K562 (cell line): ENCODE results near the gene WWC2. TPM values are rescaled to one million over a fixed set of nuclear protein-coding genes. Genes with fewer than 3 reads are reported as not detected.

Source experiments
- ATAC-seq: fragments of 200-7000 bp; cut with Tn5 transposase; 3 replicates; pipeline ENCODE4 v1.9.1; 2020; ENCODE audit warnings: moderate library complexity
- BruUV-seq: library from RNA; stranded (reverse); fragments of 400-500 nt; replicated peaks from 2 replicates; lab custom pipeline; 2021; lab: Mats Ljungman, UMichigan
- CTCF ChIA-PET: fragments of 300-600 bp; formaldehyde crosslinking; extraction: SDS; loops from one replicate; lab custom pipeline; 2021; ENCODE audit warnings: low intra/inter-chr PET ratio; lab: Yijun Ruan, JAX
- POLR2A ChIA-PET: fragments of 300-600, 350-650 bp; sonication (Branson Sonifier 250); formaldehyde crosslinking; extraction: SDS; loops from one replicate; lab custom pipeline; 2021; ENCODE audit warnings: antibody characterized with exemption, inconsistent platforms; lab: Yijun Ruan, JAX
- DNase-seq, 4 experiments: peaks; one replicate each; pipeline versions ENCODE4 v3.0.0 to v3.0.0-alpha.2; 2011 to 2018; ENCODE audit warnings: low spot score in 3 of 4, mixed read lengths in 3 of 4; ENCODE audit errors: extremely low read depth in 1 of 4
- FAIRE-seq: peaks from 2 replicates; lab custom pipeline; 2011; peaks lifted over from hg19 to GRCh38; lab: Jason Lieb, UNC
- H2AFZ ChIP-seq: 2 replicates; pipeline ENCODE4 v1.6.0; 2011; ENCODE audit warnings: low read depth, low read length, control low read depth, inconsistent platforms
- H3K27ac ChIP-seq: fragments of 200-600 bp; 3 replicates; pipeline ENCODE4 v1.8.0; 2011; ENCODE audit warnings: low read depth, mild to moderate bottlenecking, control low read depth, inconsistent platforms, low read length, moderate library complexity, mixed read lengths; ENCODE audit errors: extremely low read depth
- H3K27me3 ChIP-seq, 2 experiments: fragments of 300-600 bp in 1 of 2; 2 replicates in 1 of 2; 3 replicates in 1 of 2; pipeline versions ENCODE4 v1.6.0 to v1.8.0; 2011; ENCODE audit warnings: inconsistent platforms in 2 of 2, low read length in 2 of 2, mild to moderate bottlenecking in 1 of 2, mixed read lengths in 1 of 2, moderate library complexity in 1 of 2; ENCODE audit not compliant: control insufficient read depth in 2 of 2, insufficient read depth in 2 of 2
- H3K36me3 ChIP-seq: fragments of 300-600 bp; 3 replicates; pipeline ENCODE4 v1.8.0; 2011; ENCODE audit warnings: mild to moderate bottlenecking, low read length, inconsistent platforms; ENCODE audit not compliant: control insufficient read depth, insufficient read depth
- H3K4me1 ChIP-seq, 2 experiments: fragments of 200-600 bp in 1 of 2; replicated peaks in 1 of 2; 2 replicates in 1 of 2; 3 replicates in 1 of 2; pipeline versions ENCODE4 v1.5.1 to v1.8.0; 2011; ENCODE audit warnings: inconsistent platforms in 2 of 2, low read length in 2 of 2, mild to moderate bottlenecking in 1 of 2, mixed read lengths in 1 of 2, moderate library complexity in 1 of 2; ENCODE audit not compliant: control insufficient read depth in 2 of 2, insufficient read depth in 2 of 2
- H3K4me2 ChIP-seq: 2 replicates; pipeline ENCODE4 v1.6.1; 2011; ENCODE audit warnings: low read length, control low read depth, inconsistent platforms, mixed read lengths; ENCODE audit not compliant: insufficient read depth
- H3K4me3 ChIP-seq: fragments of 200-600 bp; sonication (generic), shearing (Covaris generic); 2 replicates; pipeline ENCODE4 v1.5.1; 2016; ENCODE audit warnings: control low read depth, inconsistent platforms
- H3K79me2 ChIP-seq: fragments of 200-600 bp; 3 replicates; pipeline ENCODE4 v1.8.0; 2011; ENCODE audit warnings: low read length, inconsistent platforms; ENCODE audit not compliant: control insufficient read depth, insufficient read depth
- H3K9ac ChIP-seq, 2 experiments: 2 replicates each; pipeline versions ENCODE4 v1.6.0 to v1.6.1; 2011; ENCODE audit warnings: low read depth in 2 of 2, low read length in 2 of 2, control low read depth in 1 of 2, inconsistent platforms in 1 of 2, mild to moderate bottlenecking in 1 of 2, mixed read lengths in 1 of 2; ENCODE audit not compliant: insufficient read depth in 1 of 2
- H3K9me1 ChIP-seq: one replicate; pipeline ENCODE4 v1.6.0; 2011; ENCODE audit warnings: inconsistent platforms, mild to moderate bottlenecking, low read length, moderate library complexity; ENCODE audit not compliant: control insufficient read depth, insufficient read depth
- H3K9me3 ChIP-seq: replicated peaks from 2 replicates; pipeline ENCODE4 v1.5.1; 2011; ENCODE audit warnings: low read depth, low read length, inconsistent platforms; ENCODE audit not compliant: control insufficient read depth, insufficient read depth
- H4K20me1 ChIP-seq: replicated peaks from 2 replicates; pipeline ENCODE4 v1.6.1; 2011; ENCODE audit warnings: low read length, inconsistent platforms, mixed read lengths; ENCODE audit not compliant: control insufficient read depth, insufficient read depth
- CBX3 ChIP-seq, 2 experiments: IDR thresholded peaks; 1 replicate in 1 of 2; 2 replicates in 1 of 2; pipeline ENCODE4 v1.6.1; 2012; ENCODE audit warnings: inconsistent platforms in 2 of 2, low read length in 2 of 2, borderline replicate concordance in 1 of 2, control low read depth in 1 of 2
- NUFIP1 ChIP-seq: fragments of 450-650 bp; IDR thresholded peaks from 2 replicates; pipeline ENCODE4 v1.6.1; 2018; ENCODE audit not compliant: partially characterized antibody
- PHF21A ChIP-seq: fragments of 450-650 bp; IDR thresholded peaks from 2 replicates; pipeline ENCODE4 v1.6.1; 2017; ENCODE audit warnings: low read depth, borderline replicate concordance
- WGBS: fragments of 100-300 bp; shearing (Covaris generic); methylation state at CpG from one replicate; pipeline ENCODE4 v1.1.6; 2016; ENCODE audit warnings: low coverage, mixed read lengths; ENCODE audit not compliant: insufficient coverage; ENCODE audit errors: missing lambda C conversion rate; 5-methylcytosine and 5-hydroxymethylcytosine counted together
- in situ Hi-C: fragments of 300-500 bp; cut with MboI; formaldehyde crosslinking; loops from 4 replicates; pipeline ENCODE4 v1.15.0; 2018; ENCODE audit warnings: inconsistent platforms, mixed read lengths
- intact Hi-C: fragments of 100-400 bp; cut with micrococcal nuclease; formaldehyde crosslinking; loops from 2 replicates; pipeline ENCODE4 v1.14.2; 2022
- polyA plus RNA-seq, 8 experiments: library from polyadenylated mRNA; depleted of rRNA in 4 of 8; stranded (reverse) in 5 of 8; unstranded in 3 of 8; fragments of >200 nt; fragmentation: Nextera tagmentation in 2 of 8; fragmentation: Illumina TruSeq in 1 of 8; extraction: Ambion mirVana in 2 of 8; extraction: Trizol in 1 of 8; gene quantifications; 2 replicates each; pipeline versions ENCODE4 v1.2.1 to v1.2.3, GENCODE V29; 2011 to 2014; ENCODE audit warnings: inconsistent platforms in 1 of 8, missing spikeins in 1 of 8
- total RNA-seq, 7 experiments: library from RNA; depleted of rRNA in 6 of 7; stranded (reverse); fragments of >200 nt in 6 of 7; fragmentation: Illumina TruSeq in 2 of 7; extraction: Trizol in 2 of 7; gene quantifications; 2 replicates each; pipeline versions ENCODE4 v1.2.1 to v1.2.3, GENCODE V29; 2011 to 2021; ENCODE audit warnings: low replicate concordance in 1 of 7
- TF ChIP-seq, protein P1 (sequence below): fragments of 450-650 bp; formaldehyde crosslinking; IDR thresholded peaks from 2 replicates; pipeline ENCODE4 v1.4.0; 2020; ENCODE audit warnings: mild to moderate bottlenecking, moderate library complexity
- TF ChIP-seq, protein P2 (sequence below): sonication (generic); formaldehyde crosslinking; IDR thresholded peaks from 2 replicates; pipeline ENCODE4 v1.8.1; 2023; ENCODE audit warnings: mild to moderate bottlenecking, missing genetic modification reagents

Gene WWC2
- total and polyA plus RNA-seq, 9 of the 15 experiments (the other 6 are each of a cell fraction or from before 2014, with no cell fraction given): 3.7 to 39.4 (median 19.6) TPM

DNA sequence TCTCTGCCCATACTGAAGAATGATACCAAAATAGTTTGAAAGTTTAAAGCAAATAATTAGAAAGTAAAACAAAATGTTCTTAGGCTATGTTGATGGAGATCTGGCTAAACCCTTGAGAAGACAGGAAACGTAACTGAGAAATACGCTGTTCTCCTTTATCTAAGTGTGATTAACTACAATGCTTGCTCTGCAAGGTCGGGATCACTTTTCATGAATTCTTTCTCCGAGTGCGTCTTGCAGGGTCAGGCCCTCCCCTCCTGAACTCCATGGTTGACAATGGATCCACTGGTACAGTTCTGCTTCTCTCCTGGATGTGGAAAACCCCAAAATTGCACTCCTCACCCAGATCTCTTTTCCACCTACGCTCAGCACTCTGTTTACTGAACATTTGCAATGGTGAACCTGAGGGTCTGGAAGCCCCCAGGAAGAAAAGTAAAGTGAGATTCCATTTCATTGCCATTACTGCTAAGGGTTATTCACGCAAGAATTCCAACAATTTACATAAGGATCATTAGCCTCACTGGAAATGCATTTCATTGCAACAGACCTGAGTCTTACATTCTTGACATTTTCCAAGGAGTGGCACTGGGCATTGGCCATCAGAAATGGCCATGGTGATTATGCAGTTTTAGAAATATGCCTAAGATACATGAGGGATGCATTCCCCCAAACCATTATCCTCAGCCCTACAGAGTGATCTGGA, 24.6 kb upstream of the WWC2 start (continued):
- TF ChIP-seq, protein P1, sequence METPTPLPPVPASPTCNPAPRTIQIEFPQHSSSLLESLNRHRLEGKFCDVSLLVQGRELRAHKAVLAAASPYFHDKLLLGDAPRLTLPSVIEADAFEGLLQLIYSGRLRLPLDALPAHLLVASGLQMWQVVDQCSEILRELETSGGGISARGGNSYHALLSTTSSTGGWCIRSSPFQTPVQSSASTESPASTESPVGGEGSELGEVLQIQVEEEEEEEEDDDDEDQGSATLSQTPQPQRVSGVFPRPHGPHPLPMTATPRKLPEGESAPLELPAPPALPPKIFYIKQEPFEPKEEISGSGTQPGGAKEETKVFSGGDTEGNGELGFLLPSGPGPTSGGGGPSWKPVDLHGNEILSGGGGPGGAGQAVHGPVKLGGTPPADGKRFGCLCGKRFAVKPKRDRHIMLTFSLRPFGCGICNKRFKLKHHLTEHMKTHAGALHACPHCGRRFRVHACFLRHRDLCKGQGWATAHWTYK: no peak
- TF ChIP-seq NUFIP1: no peak
- TF ChIP-seq, all 486 proteins: peak for 0

DNA sequence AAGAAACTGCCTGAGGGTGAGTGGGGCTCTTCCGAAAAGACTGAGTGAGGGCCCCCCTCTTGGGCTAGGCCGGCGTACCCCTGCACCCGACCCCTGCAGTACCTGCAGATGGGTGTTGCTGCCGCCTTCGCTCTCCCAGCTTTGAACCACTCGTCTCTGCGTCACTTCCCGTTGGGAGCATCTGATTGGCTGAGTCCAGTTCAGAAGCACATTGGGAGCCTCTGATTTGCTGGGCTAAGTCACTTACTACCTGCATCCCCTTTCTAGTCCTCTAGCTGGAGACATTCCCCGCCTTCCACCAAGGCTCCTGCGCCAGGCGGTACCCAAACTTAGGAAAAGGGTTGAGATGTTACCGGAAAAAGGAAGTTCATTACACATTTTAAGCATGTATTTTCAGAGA, 20.4 kb upstream of the WWC2 start:
- H3K4me3 ChIP-seq: no peak overlapping the region
- in situ Hi-C loops (loop anchor here (10.0 kb wide), 1 partner anchor 326 kb away; no protein-coding TSS in a partner anchor), intact Hi-C loops (no loop called here)
- H3K36me3 ChIP-seq: no peaks in the 10 kb centered on the region
- FAIRE-seq (no peak), DNase-seq (no peak), ATAC-seq (peak; percentile 64)
- H3K9me3 ChIP-seq: no peaks in the 10 kb centered on the region
- H3K27me3 ChIP-seq: no peaks in the 10 kb centered on the region
- WGBS: 68% methylated on average over 11 of the region's 13 CpGs
- no peaks in the 10 kb centered on the region for H3K9me1 ChIP-seq
- no peaks in the 10 kb centered on the region for H4K20me1 ChIP-seq
- POLR2A ChIA-PET: no interaction called here
- no peak overlapping the region for H3K4me2 ChIP-seq
- no peak overlapping the region for H2AFZ ChIP-seq
- H3K4me1 ChIP-seq: no peaks in the 10 kb centered on the region
- H3K27ac ChIP-seq: no peak overlapping the region
- TF ChIP-seq CBX3 (IDR thresholded peaks at IDR 0.05; ENCODE audit: borderline replicate concordance in 1 of 2, low read length in 2 of 2): peak in 1 of 2 experiments; percentile 45; a peak in 1 of 3 replicates
- no peak for TF ChIP-seq PHF21A
- TF ChIP-seq, protein P2, sequence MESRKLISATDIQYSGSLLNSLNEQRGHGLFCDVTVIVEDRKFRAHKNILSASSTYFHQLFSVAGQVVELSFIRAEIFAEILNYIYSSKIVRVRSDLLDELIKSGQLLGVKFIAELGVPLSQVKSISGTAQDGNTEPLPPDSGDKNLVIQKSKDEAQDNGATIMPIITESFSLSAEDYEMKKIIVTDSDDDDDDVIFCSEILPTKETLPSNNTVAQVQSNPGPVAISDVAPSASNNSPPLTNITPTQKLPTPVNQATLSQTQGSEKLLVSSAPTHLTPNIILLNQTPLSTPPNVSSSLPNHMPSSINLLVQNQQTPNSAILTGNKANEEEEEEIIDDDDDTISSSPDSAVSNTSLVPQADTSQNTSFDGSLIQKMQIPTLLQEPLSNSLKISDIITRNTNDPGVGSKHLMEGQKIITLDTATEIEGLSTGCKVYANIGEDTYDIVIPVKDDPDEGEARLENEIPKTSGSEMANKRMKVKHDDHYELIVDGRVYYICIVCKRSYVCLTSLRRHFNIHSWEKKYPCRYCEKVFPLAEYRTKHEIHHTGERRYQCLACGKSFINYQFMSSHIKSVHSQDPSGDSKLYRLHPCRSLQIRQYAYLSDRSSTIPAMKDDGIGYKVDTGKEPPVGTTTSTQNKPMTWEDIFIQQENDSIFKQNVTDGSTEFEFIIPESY: peak; percentile 98
- BruUV-seq: no TSS peak
- CTCF ChIA-PET: no interaction called here
- H3K79me2 ChIP-seq: no peaks in the 10 kb centered on the region
- no peak overlapping the region for H3K9ac ChIP-seq
